SU-DHL-6 (cell line): ENCODE results near the gene MYZAP.

ENCODE experiments used
- H2AFZ ChIP-seq: fragments of 200-600 bp; sonication (generic); 2 replicates; pipeline ENCODE4 v1.6.1; 2014; ENCODE audit warnings: low read depth, mild to moderate bottlenecking, moderate library complexity, mixed read lengths, antibody characterized with exemption, low read length; ENCODE audit not compliant: severe bottlenecking
- H3F3A ChIP-seq: fragments of 200-600 bp; shearing (Covaris generic); 2 replicates; pipeline ENCODE4 v1.6.0; 2016; ENCODE audit warnings: antibody characterized with exemption, mild to moderate bottlenecking; ENCODE audit not compliant: insufficient read depth
- H3K27ac ChIP-seq: fragments of 200-600 bp; sonication (generic); 2 replicates; pipeline ENCODE4 v1.5.1; 2016; ENCODE audit warnings: low read depth, mild to moderate bottlenecking, low read length, moderate library complexity, mixed read lengths
- H3K27me3 ChIP-seq: fragments of 200-600 bp; sonication (generic), shearing (Covaris generic); 2 replicates; pipeline ENCODE4 v1.6.0; 2014; ENCODE audit warnings: mild to moderate bottlenecking, low read length
- H3K36me3 ChIP-seq: fragments of 200-600 bp; sonication (generic); 2 replicates; pipeline ENCODE4 v1.6.1; 2014; ENCODE audit warnings: mild to moderate bottlenecking, low read length, mixed read lengths
- H3K4me2 ChIP-seq: fragments of 300-600, 200-600 bp; shearing (Covaris generic), sonication (generic); 2 replicates; pipeline ENCODE4 v1.6.0; 2014; ENCODE audit warnings: low read length, low read depth, mild to moderate bottlenecking; ENCODE audit not compliant: poor library complexity, severe bottlenecking
- H3K4me3 ChIP-seq: fragments of 200-600 bp; sonication (generic); 2 replicates; pipeline ENCODE4 v1.5.1; 2014; ENCODE audit warnings: antibody characterized with exemption, low read length, mild to moderate bottlenecking, mixed read lengths; ENCODE audit not compliant: insufficient read depth, poor library complexity, severe bottlenecking
- H3K79me2 ChIP-seq: fragments of 200-600 bp; sonication (generic); 2 replicates; pipeline ENCODE4 v1.6.1; 2014; ENCODE audit warnings: mild to moderate bottlenecking, low read length, moderate library complexity; ENCODE audit not compliant: insufficient read depth
- H3K9ac ChIP-seq: fragments of 200-600 bp; sonication (generic); 2 replicates; pipeline ENCODE4 v1.7.0; 2014; ENCODE audit warnings: mild to moderate bottlenecking, low read length
- H3K9me2 ChIP-seq: fragments of 200-600 bp; sonication (generic); replicated peaks from 2 replicates; pipeline ENCODE4 v1.6.1; 2014; ENCODE audit warnings: low read length; ENCODE audit not compliant: insufficient read depth
- H3K9me3 ChIP-seq: fragments of 200-600 bp; sonication (generic); 2 replicates; pipeline ENCODE4 v1.6.1; 2014; ENCODE audit warnings: low read length, mixed read lengths; ENCODE audit not compliant: insufficient read depth
- H4K20me1 ChIP-seq: fragments of 200-600 bp; sonication (generic); 2 replicates; pipeline ENCODE4 v1.6.1; 2014; ENCODE audit warnings: low read depth, mild to moderate bottlenecking, antibody characterized with exemption, low read length, moderate library complexity, mixed read lengths
- CTCF ChIP-seq: fragments of 200-600 bp; sonication (generic); IDR thresholded peaks from one replicate; pipeline ENCODE4 v1.5.1; 2017; ENCODE audit warnings: antibody characterized with exemption, mild to moderate bottlenecking, low read length, moderate library complexity; ENCODE audit not compliant: insufficient read depth, poor library complexity, severe bottlenecking
- EZH2phosphoT487 ChIP-seq: fragments of 200-600 bp; sonication (generic), shearing (Covaris generic); conservative IDR thresholded peaks from 2 replicates; pipeline ENCODE4 v1.6.1; 2018; ENCODE audit warnings: mild to moderate bottlenecking, antibody characterized with exemption, low read length, moderate library complexity, mixed read lengths

MYZAP gene

GRCh38 chr15:57683481-57683880 is 91.8 kb downstream of the MYZAP start:
- Histone ChIP-seq H3K9me3 (no peaks in the 10 kb centered on the region), H3K9ac (no peak overlapping the region), H3K36me3 (no peaks in the 10 kb centered on the region), H4K20me1 (no peaks in the 10 kb centered on the region), H3K4me2 (no peak overlapping the region), H2AFZ (no peak overlapping the region), H3F3A (no peaks in the 10 kb centered on the region), H3K27me3 (no peaks in the 10 kb centered on the region), H3K27ac (no peak overlapping the region), H3K79me2 (no peaks in the 10 kb centered on the region), H3K9me2 (no peaks in the 10 kb centered on the region), H3K4me3 (no peak overlapping the region)
- no peak for TF ChIP-seq CTCF
- TF ChIP-seq EZH2phosphoT487: no peak

GRCh38 chr15:57684491-57685151 is 92.9 kb downstream of the MYZAP start:
- Histone ChIP-seq H3K9ac (no peak overlapping the region), H2AFZ (no peak overlapping the region), H3K36me3 (no peaks in the 10 kb centered on the region), H3F3A (no peaks in the 10 kb centered on the region), H3K27ac (no peak overlapping the region), H3K4me2 (no peak overlapping the region), H3K9me3 (no peaks in the 10 kb centered on the region), H3K79me2 (no peaks in the 10 kb centered on the region), H3K4me3 (no peak overlapping the region), H3K9me2 (no peaks in the 10 kb centered on the region), H3K27me3 (no peaks in the 10 kb centered on the region), H4K20me1 (no peaks in the 10 kb centered on the region)
- no peak for TF ChIP-seq CTCF
- TF ChIP-seq EZH2phosphoT487: no peak

DNA sequence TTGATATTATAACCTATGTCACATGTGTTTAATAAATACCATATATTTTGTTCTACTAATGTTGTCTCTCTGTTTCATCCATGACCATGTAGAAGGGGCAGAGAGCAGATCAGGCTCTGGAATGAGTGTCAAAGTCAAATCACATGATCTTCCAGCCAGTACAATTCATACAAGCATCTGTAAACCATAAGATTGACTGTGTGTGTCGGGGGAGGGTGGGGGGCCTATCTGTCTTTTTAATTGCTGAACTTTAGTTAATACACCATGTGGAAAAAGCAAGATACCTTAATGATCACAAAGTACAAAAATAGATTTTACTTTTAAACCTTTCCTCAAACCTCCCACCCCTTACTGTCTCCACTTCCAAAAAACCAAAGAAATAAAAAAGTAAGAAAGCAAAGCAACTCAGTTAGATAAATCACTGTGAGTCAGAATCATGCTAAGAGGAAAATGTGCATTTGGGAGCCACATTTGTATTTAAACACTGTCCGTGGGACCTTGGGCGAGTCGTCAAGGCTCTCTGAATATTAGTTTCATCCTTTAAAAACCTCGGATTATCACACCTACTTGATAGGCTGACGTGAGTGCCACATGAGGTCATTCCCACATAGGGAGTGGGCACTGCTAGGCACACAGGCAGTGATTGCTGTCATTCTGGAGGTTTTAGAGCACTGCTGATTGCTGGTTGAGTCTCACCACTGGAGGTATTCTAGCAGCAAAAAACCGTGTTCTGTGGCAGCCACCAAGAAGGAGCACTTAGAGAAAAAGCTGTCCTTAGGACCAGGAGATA is 93.8 kb downstream of the MYZAP start:
- H3K27ac ChIP-seq: no peak overlapping the region
- H3K79me2 ChIP-seq: no peaks in the 10 kb centered on the region
- no peak for TF ChIP-seq CTCF
- TF ChIP-seq EZH2phosphoT487: no peak
- no peak overlapping the region for H2AFZ ChIP-seq
- no peak overlapping the region for H3K4me3 ChIP-seq
- H3K4me2 ChIP-seq: no peak overlapping the region
- H3F3A ChIP-seq: no peaks in the 10 kb centered on the region
- H3K36me3 ChIP-seq: no peaks in the 10 kb centered on the region
- H3K27me3 ChIP-seq: no peaks in the 10 kb centered on the region
- no peaks in the 10 kb centered on the region for H3K9me3 ChIP-seq
- H3K9ac ChIP-seq: no peak overlapping the region
- no peaks in the 10 kb centered on the region for H4K20me1 ChIP-seq
- H3K9me2 ChIP-seq: no peaks in the 10 kb centered on the region
